Endometrial microvascular endothelial cells (primary cell): ENCODE data around the gene MAP1A. TPM values are rescaled to one million over a fixed set of nuclear protein-coding genes. Genes with fewer than 3 reads are reported as not detected.
"Not testable (repeated sequence)": the region's sequence is repeated elsewhere in the genome, so short reads cannot be mapped to it uniquely, and the experiment has no call there.

Source experiments
- in situ Hi-C: cut with HindIII; loops from 2 replicates; pipeline ENCODE4 v1.10.0; 2017; ENCODE audit warnings: low sequenced_read_pairs, low pct_unique_long_range_greater_than_20kb; ENCODE audit errors: inconsistent ontology term
- total RNA-seq: library from RNA; depleted of rRNA; stranded (reverse); fragments of >200 nt; gene quantifications from one replicate; pipeline ENCODE4 v1.2.3, GENCODE V29; 2015; ENCODE audit errors: inconsistent ontology term

The MAP1A gene
- total RNA-seq, 1 donor from 2014 or later = 12.7 TPM

- in situ Hi-C loops = no loop called here
Measured at GRCh38 chr15:43527016-43527801, 9.8 kb downstream of the MAP1A start.

- in situ Hi-C loops = no loop called here
Measured at GRCh38 chr15:43527802-43528541, 10.6 kb downstream of the MAP1A start.

GRCh38 chr15:43528542-43529007 is 11.2 kb downstream of the MAP1A start:
- in situ Hi-C loops = no loop called here

GRCh38 chr15:43529141-43529540 is 11.7 kb downstream of the MAP1A start:
- in situ Hi-C loops = no loop called here

GRCh38 chr15:43529587-43530345 is 12.4 kb downstream of the MAP1A start:
- in situ Hi-C loops = no loop called here

- in situ Hi-C loops = no loop called here
Measured at GRCh38 chr15:43531018-43531670, 13.7 kb downstream of the MAP1A start.

- in situ Hi-C loops = not testable (repeated sequence)
Measured at GRCh38 chr15:43532826-43533225, 15.4 kb downstream of the MAP1A start.

- in situ Hi-C loops = no loop called here
Measured at GRCh38 chr15:43534897-43535296, 17.5 kb downstream of the MAP1A start.

GRCh38 chr15:43538091-43538490 is 20.7 kb downstream of the MAP1A start:
- in situ Hi-C loops = no loop called here

GRCh38 chr15:43541785-43542184 is 24.4 kb downstream of the MAP1A start:
- in situ Hi-C loops = no loop called here

- in situ Hi-C loops = no loop called here
Measured at GRCh38 chr15:43544266-43544665, 26.9 kb downstream of the MAP1A start.

GRCh38 chr15:43545426-43545825 is 28.0 kb downstream of the MAP1A start:
- in situ Hi-C loops = no loop called here

- in situ Hi-C loops = no loop called here
Measured at GRCh38 chr15:43547539-43547938, 30.1 kb downstream of the MAP1A start.

GRCh38 chr15:43550527-43551363 is 33.3 kb downstream of the MAP1A start:
- in situ Hi-C loops = no loop called here

- in situ Hi-C loops = no loop called here
Measured at GRCh38 chr15:43552256-43552655, 34.8 kb downstream of the MAP1A start.

GRCh38 chr15:43552986-43553385 is 35.6 kb downstream of the MAP1A start:
- in situ Hi-C loops = no loop called here

- in situ Hi-C loops = not testable (repeated sequence)
Measured at GRCh38 chr15:43562753-43563152, 45.3 kb downstream of the MAP1A start.

- in situ Hi-C loops = not testable (repeated sequence)
Measured at GRCh38 chr15:43563793-43564192, 46.4 kb downstream of the MAP1A start.
